GM12878 (cell line): ENCODE data around the gene PDXDC1.
"Not testable (repeated sequence)": the region's sequence is repeated elsewhere in the genome, so short reads cannot be mapped to it uniquely, and the experiment has no call there.

Experiments used
- HDGF ChIP-seq: fragments of 450-650 bp; IDR thresholded peaks from 2 replicates; pipeline ENCODE4 v1.6.1; 2016; ENCODE audit warnings: antibody characterized with exemption
- POLR2AphosphoS5 ChIP-seq: IDR thresholded peaks from 2 replicates; pipeline ENCODE4 v1.6.1; 2011; ENCODE audit warnings: mild to moderate bottlenecking, low read length, inconsistent platforms
- TF ChIP-seq, protein P1 (sequence below): IDR thresholded peaks from 2 replicates; pipeline ENCODE4 v1.6.1; 2011; ENCODE audit warnings: low read depth, mild to moderate bottlenecking, low read length, moderate library complexity, borderline replicate concordance; ENCODE audit errors: extremely low read depth

DNA sequence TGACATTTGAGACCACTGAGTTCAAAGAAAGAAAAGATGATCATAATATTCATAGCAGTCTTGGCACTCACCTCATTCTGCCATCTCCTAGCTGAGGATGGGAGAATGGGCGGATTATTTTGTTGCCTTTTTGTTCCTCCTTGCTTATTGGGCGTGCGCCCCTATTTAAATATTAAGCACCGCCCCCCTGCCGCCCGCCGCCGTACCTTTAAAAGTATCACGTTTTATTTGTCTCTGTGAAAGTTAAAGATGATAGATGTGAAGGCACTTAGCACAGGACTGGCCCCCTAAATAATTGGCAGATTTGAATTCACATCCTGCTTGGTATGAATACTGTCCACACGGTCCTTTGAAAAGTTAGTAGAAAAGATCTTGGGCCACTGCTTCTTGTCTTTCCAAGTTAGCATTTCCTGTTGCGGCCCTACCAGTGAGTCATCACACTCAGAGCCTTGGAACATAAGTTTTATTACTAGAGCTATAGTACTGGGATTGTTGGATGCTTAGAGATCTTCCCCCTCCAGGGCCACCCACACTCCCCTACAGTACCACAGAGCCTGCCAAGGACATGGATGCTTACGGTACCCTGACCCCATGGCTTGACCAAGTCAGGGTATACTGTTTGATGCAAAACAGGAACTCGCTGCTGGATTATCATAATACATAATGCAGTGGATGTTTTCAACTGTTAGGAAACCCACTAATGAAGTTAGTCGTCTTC is 50.6 kb downstream of the PDXDC1 start:
- not testable (repeated sequence) for TF ChIP-seq HDGF, POLR2AphosphoS5
- TF ChIP-seq, protein P1, sequence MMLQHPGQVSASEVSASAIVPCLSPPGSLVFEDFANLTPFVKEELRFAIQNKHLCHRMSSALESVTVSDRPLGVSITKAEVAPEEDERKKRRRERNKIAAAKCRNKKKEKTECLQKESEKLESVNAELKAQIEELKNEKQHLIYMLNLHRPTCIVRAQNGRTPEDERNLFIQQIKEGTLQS = not testable (repeated sequence)
